Psoas muscle (tissue), 8 donors: ENCODE results near the gene PPP2R3B. TPM values are rescaled to one million over a fixed set of nuclear protein-coding genes. Genes with fewer than 3 reads are reported as not detected.

Experiments used
- ATAC-seq, 4 donors: fragments of 200-7000 bp; cut with Tn5 transposase; one replicate each; pipeline ENCODE4 v1.9.1; 2020; ENCODE audit warnings: moderate library complexity in 3 of 4, mild to moderate bottlenecking in 2 of 4
- DNase-seq, 2 donors: peaks; one replicate each; pipeline ENCODE4 v3.0.0-alpha.2; 2020
- H3K27ac ChIP-seq: fragments of 200-600 bp; one replicate; pipeline ENCODE4 v1.8.0; 2022
- H3K27me3 ChIP-seq, 3 donors: fragments of 200-600 bp in 1 of 3; one replicate each; pipeline versions ENCODE4 v1.6.1 to v1.8.0; 2013 to 2022; ENCODE audit warnings: low read length in 2 of 3, mild to moderate bottlenecking in 2 of 3, moderate library complexity in 1 of 3; ENCODE audit not compliant: insufficient read depth in 3 of 3
- H3K36me3 ChIP-seq, 2 donors: fragments of 200-600 bp in 1 of 2; one replicate each; pipeline versions ENCODE4 v1.6.1 to v1.8.0; 2013 to 2022; ENCODE audit warnings: low read depth in 1 of 2, mild to moderate bottlenecking in 1 of 2, moderate library complexity in 1 of 2; ENCODE audit not compliant: insufficient read depth in 1 of 2
- H3K4me1 ChIP-seq: fragments of 200-600 bp; one replicate; pipeline ENCODE4 v1.8.0; 2022
- H3K4me3 ChIP-seq: fragments of 200-600 bp; one replicate; pipeline ENCODE4 v1.8.0; 2022; ENCODE audit warnings: mild to moderate bottlenecking
- H3K9me3 ChIP-seq: fragments of 200-600 bp; one replicate; pipeline ENCODE4 v1.8.0; 2022
- WGBS, 3 donors: extraction: QIAGEN DNeasy Blood & Tissue Kit; methylation state at CpG; one replicate each; pipeline versions ENCODE4 v1.1.6 to v1.1.7; 2013; 5-methylcytosine and 5-hydroxymethylcytosine counted together
- intact Hi-C, 2 donors: fragments of 100-400 bp; cut with DNase I; formaldehyde crosslinking; loops; one replicate each; pipeline versions ENCODE4 v1.11.0 to v1.14.2; 2022
- polyA plus RNA-seq, 3 donors: library from polyadenylated mRNA; stranded (reverse); fragments of 200-250 nt; gene quantifications; one replicate each; pipeline ENCODE4 v1.2.3, GENCODE V29; 2013
- total RNA-seq, 4 donors: library from RNA; stranded (reverse); fragmentation: NEBNext Ultra II Directional in 2 of 4; extraction: Animal tissue kit (Norgen Biotek cat#: 25700) in 2 of 4; gene quantifications; one replicate each; pipeline versions ENCODE4 v1.2.1 to v1.2.4, GENCODE V29; 2021 to 2023
- TF ChIP-seq, protein P1 (sequence below): fragments of 200-600 bp; IDR thresholded peaks from one replicate; pipeline ENCODE4 v1.8.0; 2022; ENCODE audit warnings: antibody characterized with exemption
- donor health status: healthy with polysubstance abuse.
- donor health status: DM: no; HTN: no; CAD: no; lungs with moderate emphysema.
- donor health status: Bipolar disorder and iron deficiency.
- donor health status: healthy.
- donor health status: DM: yes; HTN: yes; CAD: no.
- donor health status: DM: no; HTN: no; CAD: no.
- donor health status: DM: no; HTN: no; CAD: no.
- donor health status: DM: yes; HTN: yes; CAD: no.

Gene PPP2R3B
- total and polyA plus RNA-seq, 7 donors: 32.3 to 156 (median 77.2) TPM

DNA sequence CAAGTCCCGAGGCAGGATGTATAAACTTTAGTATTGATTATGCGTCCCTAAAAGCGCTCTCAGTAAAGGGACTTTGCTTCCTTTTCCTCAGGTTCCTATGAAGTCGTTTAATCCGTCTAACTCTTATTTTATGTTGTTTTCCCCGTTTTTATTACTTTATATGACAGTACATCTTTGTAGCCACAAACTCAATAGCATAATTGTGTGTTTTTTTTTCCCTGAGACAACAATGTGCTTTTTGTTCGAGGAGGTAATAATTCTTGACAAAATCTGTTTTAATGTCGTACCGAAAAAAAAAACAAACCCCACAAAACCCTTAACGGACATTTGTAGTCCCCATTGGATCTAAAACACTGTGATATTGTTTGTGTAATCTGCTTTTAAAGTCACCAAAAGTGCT, 17.9 kb upstream of the PPP2R3B start:
- intact Hi-C loops: no loop called here
- DNase-seq: no peak
- Histone ChIP-seq H3K27me3 (no peaks in the 10 kb centered on the region), H3K27ac (no peak overlapping the region), H3K9me3 (no peaks in the 10 kb centered on the region), H3K4me1 (no peaks in the 10 kb centered on the region), H3K4me3 (no peak overlapping the region), H3K36me3 (no peaks in the 10 kb centered on the region)
- no peak for ATAC-seq
- TF ChIP-seq, protein P1, sequence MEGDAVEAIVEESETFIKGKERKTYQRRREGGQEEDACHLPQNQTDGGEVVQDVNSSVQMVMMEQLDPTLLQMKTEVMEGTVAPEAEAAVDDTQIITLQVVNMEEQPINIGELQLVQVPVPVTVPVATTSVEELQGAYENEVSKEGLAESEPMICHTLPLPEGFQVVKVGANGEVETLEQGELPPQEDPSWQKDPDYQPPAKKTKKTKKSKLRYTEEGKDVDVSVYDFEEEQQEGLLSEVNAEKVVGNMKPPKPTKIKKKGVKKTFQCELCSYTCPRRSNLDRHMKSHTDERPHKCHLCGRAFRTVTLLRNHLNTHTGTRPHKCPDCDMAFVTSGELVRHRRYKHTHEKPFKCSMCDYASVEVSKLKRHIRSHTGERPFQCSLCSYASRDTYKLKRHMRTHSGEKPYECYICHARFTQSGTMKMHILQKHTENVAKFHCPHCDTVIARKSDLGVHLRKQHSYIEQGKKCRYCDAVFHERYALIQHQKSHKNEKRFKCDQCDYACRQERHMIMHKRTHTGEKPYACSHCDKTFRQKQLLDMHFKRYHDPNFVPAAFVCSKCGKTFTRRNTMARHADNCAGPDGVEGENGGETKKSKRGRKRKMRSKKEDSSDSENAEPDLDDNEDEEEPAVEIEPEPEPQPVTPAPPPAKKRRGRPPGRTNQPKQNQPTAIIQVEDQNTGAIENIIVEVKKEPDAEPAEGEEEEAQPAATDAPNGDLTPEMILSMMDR: no peak
- WGBS, 3 donors: 66 to 75% (median 74%) methylated on average over 10 of the region's 10 CpGs

DNA sequence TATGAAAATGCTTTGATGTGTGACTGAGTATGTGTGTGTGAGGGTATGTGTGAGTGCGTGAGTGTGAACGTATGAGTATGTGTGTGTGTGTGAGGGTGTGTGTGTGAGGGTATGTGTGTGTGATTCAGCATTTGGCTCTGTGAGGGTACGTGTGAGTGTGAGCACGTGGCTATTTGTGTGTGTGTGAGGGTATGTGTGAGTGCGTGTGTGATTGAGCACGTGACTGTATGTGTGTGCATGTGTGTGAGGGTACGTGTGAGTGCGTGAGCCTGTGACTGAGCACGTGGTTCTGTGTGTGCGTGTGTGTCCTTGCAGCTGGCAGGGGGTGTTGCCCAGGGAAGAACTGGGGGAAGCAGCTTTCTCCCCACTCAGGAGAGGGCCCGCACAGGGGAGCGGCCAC, 16.1 kb upstream of the PPP2R3B start:
- TF ChIP-seq, protein P1: no peak
- H3K4me3 ChIP-seq: no peak overlapping the region
- DNase-seq (no peak), ATAC-seq (no peak)
- no peaks in the 10 kb centered on the region for H3K4me1 ChIP-seq
- H3K9me3 ChIP-seq: no peaks in the 10 kb centered on the region
- 82 to 85% (median 84%) methylated on average over 12 of the region's 12 CpGs for WGBS, 3 donors
- H3K36me3 ChIP-seq: no peaks in the 10 kb centered on the region
- H3K27ac ChIP-seq: no peak overlapping the region
- intact Hi-C loops: no loop called here
- H3K27me3 ChIP-seq: no peaks in the 10 kb centered on the region

DNA sequence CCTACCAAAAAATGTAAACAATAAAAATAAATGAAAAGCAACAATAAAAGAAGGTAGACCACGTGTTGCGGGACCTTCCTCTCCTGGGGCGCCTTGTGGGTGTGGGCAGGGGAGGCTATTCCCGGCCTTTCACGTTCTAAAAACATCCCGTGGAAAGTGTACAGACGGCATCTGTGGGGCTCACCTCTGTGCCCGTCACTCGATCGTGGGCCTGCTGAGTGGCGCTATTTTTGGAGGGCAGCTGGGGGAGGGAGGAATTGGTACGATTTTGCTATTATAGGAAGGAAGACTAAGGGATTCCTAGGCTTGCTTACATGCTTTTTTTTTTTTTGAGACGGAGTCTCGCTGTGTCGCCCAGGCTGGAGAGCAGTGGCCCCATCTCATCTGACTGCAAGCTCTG, 13.6 kb upstream of the PPP2R3B start:
- intact Hi-C loops: no loop called here
- Histone ChIP-seq H3K4me3 (no peak overlapping the region), H3K4me1 (no peaks in the 10 kb centered on the region), H3K27me3 (no peaks in the 10 kb centered on the region), H3K9me3 (no peaks in the 10 kb centered on the region), H3K27ac (no peak overlapping the region), H3K36me3 (no peaks in the 10 kb centered on the region)
- WGBS, 3 donors: 58 to 67% (median 63%) methylated on average over 15 of the region's 15 CpGs
- TF ChIP-seq, protein P1: no peak
- ATAC-seq (no peak), DNase-seq (no peak)

DNA sequence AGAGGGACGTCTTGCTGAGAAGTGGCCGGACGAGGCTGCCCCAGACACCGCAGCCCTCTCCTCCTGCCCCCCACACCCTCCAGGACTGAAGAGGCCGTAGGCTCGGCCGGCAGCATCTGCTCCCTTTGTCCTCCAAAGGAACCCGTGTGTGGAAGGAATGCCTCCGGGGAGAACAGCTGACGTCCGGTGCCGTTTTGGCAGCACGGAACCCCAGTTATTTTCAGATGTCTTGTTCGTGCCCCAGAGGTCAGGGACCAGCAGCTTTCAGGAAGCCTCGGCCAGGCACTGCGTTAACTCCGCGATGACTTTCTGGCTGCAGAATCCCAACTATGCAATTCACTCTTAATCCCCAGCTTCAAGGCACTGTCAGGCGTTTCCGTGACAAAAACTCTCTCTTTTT, 10.9 kb upstream of the PPP2R3B start:
- Histone ChIP-seq H3K36me3 (no peaks in the 10 kb centered on the region), H3K27me3 (no peaks in the 10 kb centered on the region), H3K9me3 (no peaks in the 10 kb centered on the region), H3K27ac (no peak overlapping the region), H3K4me3 (peak overlapping the region; percentile 34), H3K4me1 (no peaks in the 10 kb centered on the region)
- DNase-seq (peak in 1 of 2 donors; percentile 64), ATAC-seq (peak; percentile 32 to 87 (median 81))
- TF ChIP-seq, protein P1: no peak
- intact Hi-C loops: no loop called here
- WGBS, 3 donors: 4 to 9% (median 8%) methylated on average over 20 of the region's 20 CpGs

DNA sequence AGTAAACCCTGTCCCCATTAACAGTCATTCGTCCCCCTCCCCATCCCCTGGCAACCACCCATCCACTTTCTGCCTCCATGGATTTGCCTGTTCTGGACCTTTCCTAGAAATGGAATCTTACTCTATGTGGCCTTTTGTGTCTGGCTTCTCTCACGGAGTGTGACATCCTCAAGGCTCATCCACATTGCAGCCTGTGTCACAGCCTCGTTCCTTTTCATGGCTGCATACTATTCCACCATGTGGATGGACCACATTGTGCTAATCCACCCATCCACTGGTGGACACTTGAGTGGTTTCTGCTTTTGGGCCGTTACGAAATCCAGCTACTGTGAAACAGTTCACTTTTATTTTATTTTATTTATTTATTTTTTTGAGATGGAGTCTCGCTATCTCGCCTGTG, 8.1 kb upstream of the PPP2R3B start:
- no peak overlapping the region for H3K27ac ChIP-seq
- WGBS, 3 donors: 94 to 98% (median 96%) methylated on average over 7 of the region's 7 CpGs
- ATAC-seq (no peak), DNase-seq (no peak)
- H3K4me1 ChIP-seq: no peaks in the 10 kb centered on the region
- TF ChIP-seq, protein P1: no peak
- H3K36me3 ChIP-seq: no peaks in the 10 kb centered on the region
- intact Hi-C loops: no loop called here
- H3K4me3 ChIP-seq: no peak overlapping the region
- no peaks in the 10 kb centered on the region for H3K27me3 ChIP-seq
- H3K9me3 ChIP-seq: no peaks in the 10 kb centered on the region
